Stomach smooth muscle (tissue), 2 donors: ENCODE data around the gene ETV5.
A peak's percentile ranks its signal among the peaks of the same experiment; 100 is the strongest.

Experiments used
- H3K27ac ChIP-seq: one replicate; pipeline ENCODE4 v1.7.0; 2013; ENCODE audit warnings: mild to moderate bottlenecking, low read length, inconsistent platforms
- H3K27me3 ChIP-seq, 2 donors: one replicate each; pipeline ENCODE4 v1.7.0; 2013; ENCODE audit warnings: low read length in 2 of 2; ENCODE audit not compliant: insufficient read depth in 2 of 2, control insufficient read depth in 1 of 2
- H3K36me3 ChIP-seq, 2 donors: one replicate each; pipeline ENCODE4 v1.7.0; 2013; ENCODE audit warnings: low read length in 2 of 2; ENCODE audit not compliant: control insufficient read depth in 2 of 2, insufficient read depth in 2 of 2
- H3K4me1 ChIP-seq: one replicate; pipeline ENCODE4 v1.7.0; 2013; ENCODE audit warnings: low read length; ENCODE audit not compliant: control insufficient read depth, insufficient read depth
- H3K4me3 ChIP-seq, 2 donors: one replicate each; pipeline ENCODE4 v1.7.0; 2013; ENCODE audit warnings: low read length in 2 of 2
- H3K9ac ChIP-seq, 2 donors: one replicate each; pipeline ENCODE4 v1.7.0; 2013; ENCODE audit warnings: low read length in 2 of 2, mild to moderate bottlenecking in 1 of 2
- H3K9me3 ChIP-seq, 2 donors: one replicate each; pipeline ENCODE4 v1.7.0; 2013; ENCODE audit warnings: low read length in 2 of 2; ENCODE audit not compliant: control insufficient read depth in 2 of 2
- donor health status: healthy.
- donor health status: Pancreatic carcinoma.

Gene ETV5

DNA sequence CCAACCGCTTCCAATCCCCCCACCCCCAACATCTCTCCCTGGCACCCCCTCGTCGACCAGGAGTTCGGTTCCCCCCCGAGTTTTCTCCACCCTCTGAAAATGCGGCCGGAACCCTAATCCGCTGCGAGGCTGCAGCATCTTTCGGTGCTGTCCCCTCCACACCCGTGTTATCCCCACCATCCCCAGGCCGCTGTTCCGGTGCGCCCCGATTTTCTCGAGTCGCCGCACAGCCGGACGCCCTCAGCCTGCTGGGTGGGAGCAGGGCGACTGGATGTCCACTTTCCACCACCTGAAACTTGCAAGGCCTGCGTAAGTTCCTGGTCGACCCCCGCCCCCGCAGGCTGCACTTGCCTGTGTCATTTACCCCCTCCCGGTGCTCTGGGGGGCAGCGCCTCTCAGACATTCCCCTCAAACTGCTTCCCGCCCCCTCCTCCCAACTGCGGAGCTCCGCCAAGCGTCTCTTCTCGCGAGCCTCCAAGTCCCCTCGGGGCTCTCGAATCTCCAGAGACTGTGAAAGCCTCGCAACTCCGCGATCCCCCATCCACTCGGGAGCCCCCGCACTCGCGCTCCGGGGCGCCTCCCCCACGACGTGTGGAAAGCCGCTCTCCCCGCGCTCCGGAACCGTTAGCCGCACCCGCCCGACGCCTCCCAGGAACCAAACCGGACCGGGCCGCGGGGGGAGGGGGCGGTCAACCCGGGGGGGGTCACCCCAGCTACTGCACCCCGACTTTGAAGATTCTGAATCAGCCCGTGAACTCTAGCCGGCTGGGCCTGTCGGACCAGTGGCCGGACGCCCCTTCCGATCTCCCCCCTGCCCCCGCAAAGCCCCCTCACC is 566 bp downstream of the ETV5 start:
- Histone ChIP-seq H3K9ac (peak overlapping the region; percentile 47 to 54), H3K9me3 (no peaks in the 10 kb centered on the region), H3K36me3 (no peaks in the 10 kb centered on the region), H3K4me3 (peak overlapping the region; percentile 69 to 89), H3K4me1 (peaks cover 19% of the 10 kb centered on the region), H3K27me3 (peaks cover 8 to 12% of the 10 kb centered on the region in 2 donors), H3K27ac (no peak overlapping the region)

GRCh38 chr3:186107215-186108105 is 1.4 kb downstream of the ETV5 start:
- Histone ChIP-seq H3K4me3 (peak overlapping the region; percentile 69 to 89), H3K36me3 (no peaks in the 10 kb centered on the region), H3K9ac (no peak overlapping the region), H3K27me3 (peaks cover 8 to 12% of the 10 kb centered on the region in 2 donors), H3K9me3 (no peaks in the 10 kb centered on the region), H3K4me1 (peaks cover 19% of the 10 kb centered on the region), H3K27ac (no peak overlapping the region)

DNA sequence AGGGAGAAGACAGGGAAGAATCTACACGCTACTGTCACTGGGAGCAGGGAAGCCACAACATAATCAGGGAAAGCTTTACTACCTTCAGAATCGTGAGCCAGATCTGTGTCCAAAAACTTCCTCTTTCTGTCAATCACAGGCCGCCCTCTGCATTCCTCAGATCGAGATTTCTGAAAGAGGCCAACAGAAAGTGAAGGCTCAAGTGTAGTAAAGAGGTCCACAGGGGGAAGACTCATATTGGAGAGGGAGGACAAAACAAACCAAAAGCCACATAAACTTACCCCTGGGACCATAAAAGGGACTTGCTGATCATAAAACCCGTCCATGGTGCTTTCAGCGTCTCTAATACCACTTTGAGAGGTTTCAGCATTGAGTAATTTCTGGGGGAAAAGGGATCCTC is 3.3 kb downstream of the ETV5 start:
- no peaks in the 10 kb centered on the region for H3K9me3 ChIP-seq
- no peaks in the 10 kb centered on the region for H3K36me3 ChIP-seq
- no peak overlapping the region for H3K4me3 ChIP-seq
- H3K9ac ChIP-seq: no peak overlapping the region
- peaks cover 5 to 9% of the 10 kb centered on the region in 2 donors for H3K27me3 ChIP-seq
- peaks cover 16% of the 10 kb centered on the region for H3K4me1 ChIP-seq
- no peak overlapping the region for H3K27ac ChIP-seq

DNA sequence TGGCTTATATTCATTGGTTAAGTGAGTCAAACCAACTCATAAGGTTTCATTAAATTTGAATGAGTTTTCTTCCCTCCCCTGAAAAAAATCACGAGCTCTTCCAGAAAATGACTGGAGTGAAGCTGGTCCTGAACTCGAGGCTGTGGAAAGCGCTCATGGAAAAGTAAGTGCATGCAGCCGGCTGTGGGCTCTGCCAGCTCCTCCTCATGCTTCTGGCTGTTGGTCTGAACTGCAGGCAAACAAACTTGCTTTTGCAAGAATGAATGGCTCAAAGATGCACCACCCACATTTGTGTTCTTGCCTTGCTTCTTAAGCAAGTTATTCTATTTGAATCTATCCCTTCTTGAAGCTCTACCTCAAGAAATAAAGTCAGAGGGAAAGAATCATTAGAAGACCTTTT is 6.2 kb downstream of the ETV5 start:
- Histone ChIP-seq H3K9me3 (no peaks in the 10 kb centered on the region), H3K36me3 (no peaks in the 10 kb centered on the region), H3K27ac (no peak overlapping the region), H3K4me1 (peaks cover 7% of the 10 kb centered on the region), H3K9ac (no peak overlapping the region), H3K4me3 (no peak overlapping the region), H3K27me3 (peaks cover 3 to 9% of the 10 kb centered on the region in 2 donors)

- Histone ChIP-seq H3K4me1 (peaks cover 16% of the 10 kb centered on the region), H3K36me3 (no peaks in the 10 kb centered on the region)
Measured at GRCh38 chr3:186100398-186100797, 8.5 kb downstream of the ETV5 start.

DNA sequence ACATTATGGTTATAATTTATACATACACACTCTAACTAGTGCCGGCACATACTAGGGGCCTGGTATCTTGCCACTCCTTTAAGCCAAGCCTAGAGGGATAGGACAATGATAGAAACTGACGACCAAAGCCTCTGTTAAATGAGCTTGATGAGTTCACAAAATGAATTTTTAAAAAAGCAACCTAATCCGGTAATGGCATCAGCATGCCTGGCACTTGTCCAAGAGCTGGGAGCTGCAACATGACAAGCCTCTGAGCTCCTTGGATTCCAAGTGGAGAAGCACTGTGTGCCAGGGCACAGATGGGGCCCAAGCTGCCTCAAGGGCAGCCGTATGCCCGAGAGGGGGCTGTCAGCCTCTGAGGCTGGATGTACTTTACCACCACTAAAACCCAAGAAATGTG is 9.7 kb downstream of the ETV5 start:
- Histone ChIP-seq H3K4me1 (peaks cover 16% of the 10 kb centered on the region), H3K27ac (no peak overlapping the region), H3K9ac (no peak overlapping the region), H3K27me3 (no peaks in the 10 kb centered on the region), H3K9me3 (no peaks in the 10 kb centered on the region), H3K36me3 (no peaks in the 10 kb centered on the region), H3K4me3 (no peak overlapping the region)

More at GRCh38 chr3:186100398-186100797, 8.5 kb downstream of the ETV5 start:
- no peak overlapping the region for H3K9ac ChIP-seq
- no peaks in the 10 kb centered on the region for H3K9me3 ChIP-seq
- H3K27me3 ChIP-seq: no peaks in the 10 kb centered on the region
- no peak overlapping the region for H3K27ac ChIP-seq
- H3K4me3 ChIP-seq: no peak overlapping the region

DNA sequence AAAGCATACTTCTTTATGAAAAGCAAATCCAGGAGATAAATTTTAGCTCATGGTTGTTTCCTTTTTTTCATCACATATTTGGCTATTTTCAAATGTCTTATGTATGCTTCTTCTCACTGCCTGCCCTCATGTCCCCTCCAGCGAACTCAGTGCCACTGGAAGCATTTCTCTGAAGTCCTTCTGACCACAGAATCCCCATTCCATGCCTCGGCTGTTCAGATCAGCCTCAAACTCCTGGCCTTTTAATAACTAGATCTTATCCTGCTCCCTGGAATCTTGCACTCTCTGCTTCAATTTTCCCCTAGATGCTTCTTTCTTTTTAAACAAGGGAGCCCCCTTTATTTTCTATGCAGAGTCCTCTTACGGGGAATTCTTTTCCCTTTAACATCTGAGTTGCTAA is 10.1 kb downstream of the ETV5 start:
- Histone ChIP-seq H3K9me3 (no peaks in the 10 kb centered on the region), H3K27ac (no peak overlapping the region), H3K4me3 (no peak overlapping the region), H3K36me3 (no peaks in the 10 kb centered on the region), H3K27me3 (no peaks in the 10 kb centered on the region), H3K4me1 (peaks cover 16% of the 10 kb centered on the region), H3K9ac (no peak overlapping the region)

DNA sequence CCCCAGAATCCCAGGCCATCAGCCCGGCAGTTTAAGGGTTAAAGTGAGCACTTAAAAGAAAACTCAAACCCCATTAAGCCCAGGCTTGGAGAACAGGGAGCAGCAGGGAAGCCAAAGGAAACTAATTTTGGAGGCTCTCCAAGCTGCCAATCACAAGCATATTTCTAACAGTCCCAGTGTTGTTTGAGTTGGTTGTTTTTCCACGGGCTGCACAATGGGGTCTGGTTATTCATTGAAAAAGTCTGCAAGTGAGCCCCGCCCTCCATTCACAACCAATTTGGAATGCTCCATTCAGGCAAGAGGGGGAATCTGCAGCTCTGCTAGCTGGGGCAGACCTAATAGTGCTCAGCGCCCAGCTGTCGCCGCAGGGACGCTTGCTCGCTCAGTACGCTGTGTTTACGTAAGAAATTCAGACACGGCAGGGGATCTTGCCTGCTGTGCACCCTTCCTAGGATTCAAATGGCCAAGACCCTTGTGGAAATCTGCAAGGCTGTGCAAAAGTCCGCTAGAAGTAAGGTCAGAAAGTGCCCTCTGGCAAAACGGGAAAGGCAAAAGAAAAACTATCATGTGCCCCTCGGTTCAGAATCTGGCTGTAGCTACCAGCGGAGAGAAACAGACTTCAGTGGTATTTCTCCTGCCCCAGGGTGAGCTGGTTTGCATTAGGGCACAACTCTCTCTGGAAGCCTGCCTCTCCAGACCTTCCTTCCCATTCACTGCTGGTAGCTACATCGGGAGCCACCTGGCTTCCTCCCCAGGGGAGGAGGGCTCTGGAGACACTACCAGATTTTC is 11.0 kb downstream of the ETV5 start:
- H3K4me3 ChIP-seq: peak overlapping the region; percentile 61 to 75
- H3K36me3 ChIP-seq: no peaks in the 10 kb centered on the region
- no peaks in the 10 kb centered on the region for H3K27me3 ChIP-seq
- H3K9ac ChIP-seq: peak overlapping the region; percentile 31 to 43
- H3K9me3 ChIP-seq: no peaks in the 10 kb centered on the region
- peaks cover 16% of the 10 kb centered on the region for H3K4me1 ChIP-seq
- no peak overlapping the region for H3K27ac ChIP-seq

GRCh38 chr3:186097317-186097662 is 11.6 kb downstream of the ETV5 start:
- Histone ChIP-seq H3K9ac (peak overlapping the region in 1 of 2 donors; percentile 14), H3K9me3 (no peaks in the 10 kb centered on the region), H3K27ac (no peak overlapping the region), H3K27me3 (no peaks in the 10 kb centered on the region), H3K36me3 (no peaks in the 10 kb centered on the region), H3K4me3 (peak overlapping the region; percentile 61 to 75), H3K4me1 (peaks cover 16% of the 10 kb centered on the region)

DNA sequence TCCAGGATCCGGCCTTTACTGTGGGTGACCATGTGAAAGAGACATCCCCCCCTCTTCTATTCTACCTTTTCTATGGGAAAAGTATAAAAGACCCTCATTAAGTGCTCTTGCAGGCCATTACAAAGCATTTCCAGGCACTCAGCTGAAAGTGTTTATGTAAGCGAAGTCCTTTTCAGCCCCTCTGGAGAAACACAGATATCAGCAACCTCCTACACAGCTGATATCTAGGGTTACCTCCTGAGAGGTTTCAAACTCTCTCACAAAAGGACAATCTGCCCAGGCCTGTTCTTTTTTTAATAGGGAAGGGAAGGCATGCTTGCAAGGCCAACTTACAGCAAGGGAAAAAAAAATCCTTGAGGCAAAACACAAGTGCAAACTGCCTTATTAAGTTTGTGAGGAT is 12.6 kb downstream of the ETV5 start:
- no peak overlapping the region for H3K9ac ChIP-seq
- no peak overlapping the region for H3K27ac ChIP-seq
- no peak overlapping the region for H3K4me3 ChIP-seq
- peaks cover 16% of the 10 kb centered on the region for H3K4me1 ChIP-seq
- no peaks in the 10 kb centered on the region for H3K27me3 ChIP-seq
- H3K36me3 ChIP-seq: no peaks in the 10 kb centered on the region
- no peaks in the 10 kb centered on the region for H3K9me3 ChIP-seq
